HG03108 (cell line): Measurements from ENCODE around the gene PCSK5.

Experiments used
- ATAC-seq: cut with Tn5 transposase; IDR thresholded peaks from one replicate; pipeline ENCODE4 v1.9.1; 2021; ENCODE audit warnings: moderate library complexity; ENCODE audit not compliant: unreplicated experiment

Gene PCSK5

DNA sequence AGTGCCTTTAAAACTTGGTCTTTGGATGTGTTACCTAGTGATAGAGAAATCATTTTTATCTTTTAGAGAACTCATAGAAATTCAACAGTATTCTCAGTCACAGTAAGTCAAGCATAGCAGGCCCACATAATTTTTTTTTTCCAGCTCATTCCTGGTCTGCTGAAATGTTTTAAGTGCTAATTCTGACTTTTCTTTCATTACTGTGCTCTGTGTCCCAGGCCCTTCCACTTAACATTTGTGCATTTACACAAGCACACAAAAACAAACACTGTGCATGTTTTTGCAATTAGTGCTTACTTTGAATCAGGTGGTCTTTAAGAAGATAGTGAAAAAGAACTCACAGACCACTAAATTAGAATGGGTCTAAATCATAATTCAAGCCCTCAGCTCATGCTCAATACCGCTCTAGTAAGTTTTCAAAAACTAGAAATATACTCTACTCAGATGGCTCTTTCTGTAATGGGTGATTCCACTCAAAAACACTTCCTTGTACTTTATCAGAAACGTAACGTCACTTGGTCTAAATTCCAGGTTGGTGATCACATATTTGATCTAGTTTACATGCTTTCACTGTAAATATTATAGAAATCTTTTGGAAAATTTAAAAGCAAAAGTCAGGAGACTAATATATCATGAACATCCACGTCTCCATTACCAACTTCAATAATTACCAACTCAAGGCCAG is 107.8 kb downstream of the PCSK5 start:
- ATAC-seq: no peak

- no peak for ATAC-seq
These were observed 111.0 kb downstream of the PCSK5 start for GRCh38 chr9:76001459-76001858.

GRCh38 chr9:76003041-76003440 is 112.6 kb downstream of the PCSK5 start:
- ATAC-seq: no peak

DNA sequence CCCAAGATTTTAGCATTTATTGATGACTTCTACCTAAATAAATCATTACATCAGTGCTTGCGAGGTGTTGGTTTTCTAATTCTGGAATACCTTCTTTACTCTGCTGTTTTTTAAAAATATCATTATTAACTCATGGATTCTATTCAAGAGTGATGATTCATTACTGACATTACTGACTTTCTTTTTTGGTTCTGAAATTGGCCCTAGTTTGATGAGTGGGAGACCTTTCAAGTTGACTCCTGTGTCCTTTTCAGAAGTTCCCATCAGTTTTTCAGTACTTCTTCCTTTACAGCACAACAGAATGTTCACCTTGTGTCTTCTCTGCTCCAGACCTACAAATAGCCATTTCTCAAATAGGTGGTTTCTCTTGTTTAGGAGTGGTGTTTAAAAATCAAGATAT is 114.1 kb downstream of the PCSK5 start:
- no peak for ATAC-seq

GRCh38 chr9:76007935-76008334 is 117.5 kb downstream of the PCSK5 start:
- no peak for ATAC-seq

GRCh38 chr9:76013809-76014208 is 123.3 kb downstream of the PCSK5 start:
- ATAC-seq: no peak

DNA sequence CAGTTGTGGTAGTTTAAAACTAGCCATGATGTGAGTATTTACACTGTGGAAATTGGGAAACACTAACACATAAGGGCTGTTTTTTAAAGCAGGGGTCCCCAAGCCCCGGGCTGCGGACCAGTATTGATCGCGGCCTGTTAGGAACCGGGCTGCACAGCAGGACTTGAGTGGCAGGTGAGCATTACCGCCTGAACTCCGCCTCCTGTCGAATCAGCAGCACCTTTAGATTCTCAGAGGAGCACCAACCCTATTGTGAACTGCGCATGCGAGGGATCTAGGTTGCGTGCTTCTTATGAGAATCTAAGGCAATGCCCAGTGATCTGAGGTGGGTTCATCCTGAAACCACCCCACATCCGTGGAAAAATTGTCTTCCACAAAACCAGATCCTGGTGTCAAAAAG is 127.8 kb downstream of the PCSK5 start:
- ATAC-seq: no peak

DNA sequence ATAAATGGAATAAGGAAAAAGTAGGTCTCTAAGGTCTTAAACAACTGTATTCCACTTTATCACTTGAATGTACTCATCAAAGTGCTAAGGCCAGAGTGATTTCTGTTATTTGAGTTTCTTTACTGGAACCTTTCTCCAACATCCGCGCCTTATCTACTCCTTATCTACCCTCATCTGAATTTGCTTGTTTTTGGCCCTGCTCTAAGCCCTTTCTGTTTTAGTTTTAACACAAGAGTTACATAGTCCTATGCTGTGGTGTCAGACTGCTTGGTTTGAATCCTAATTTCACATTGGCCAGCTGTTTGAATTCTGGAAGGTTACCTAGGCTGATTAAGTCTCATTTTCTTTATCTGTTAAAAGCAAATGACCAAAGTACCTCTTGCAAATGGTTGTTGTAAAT is 128.3 kb downstream of the PCSK5 start:
- no peak for ATAC-seq

DNA sequence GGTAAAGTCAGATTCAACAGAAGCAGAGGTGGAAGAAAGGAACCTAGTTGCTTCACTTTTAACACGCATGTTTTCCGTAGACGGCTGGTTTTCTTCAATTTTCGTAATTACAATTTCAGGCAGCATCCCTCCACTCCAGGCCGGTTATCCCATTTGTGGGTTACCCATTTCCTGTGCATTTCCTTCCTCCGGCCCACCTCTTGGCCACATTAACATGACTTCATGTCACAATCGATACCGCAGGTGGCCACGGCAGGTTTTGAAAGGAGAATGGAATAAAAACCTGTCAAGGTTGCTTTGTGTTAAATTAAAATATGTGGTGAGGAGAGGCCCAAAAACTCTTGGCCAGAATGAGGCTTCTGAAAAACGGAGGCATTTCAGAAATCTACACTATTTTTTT is 130.2 kb downstream of the PCSK5 start:
- ATAC-seq: no peak

GRCh38 chr9:76022317-76022716 is 131.8 kb downstream of the PCSK5 start:
- no peak for ATAC-seq

GRCh38 chr9:76023715-76024195 is 133.3 kb downstream of the PCSK5 start:
- ATAC-seq: no peak

DNA sequence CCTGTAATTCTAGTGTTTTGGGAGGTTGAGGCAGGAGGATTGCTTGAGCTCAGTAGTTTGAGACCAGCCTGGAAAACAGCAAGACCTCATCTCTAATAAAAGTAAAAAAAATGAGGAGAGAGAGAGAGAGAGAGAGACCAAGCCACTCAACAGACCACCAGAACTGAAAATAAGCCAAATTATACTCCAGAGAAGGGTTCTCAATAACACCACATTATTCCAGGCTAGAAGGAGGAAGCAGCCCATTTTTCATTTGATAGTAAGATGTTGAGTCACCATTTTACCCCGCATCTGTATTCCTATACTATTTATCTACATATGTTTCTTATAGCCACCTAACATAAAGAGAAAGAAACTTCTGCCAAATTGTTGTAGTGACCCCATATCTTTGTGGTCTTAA is 134.8 kb downstream of the PCSK5 start:
- no peak for ATAC-seq

DNA sequence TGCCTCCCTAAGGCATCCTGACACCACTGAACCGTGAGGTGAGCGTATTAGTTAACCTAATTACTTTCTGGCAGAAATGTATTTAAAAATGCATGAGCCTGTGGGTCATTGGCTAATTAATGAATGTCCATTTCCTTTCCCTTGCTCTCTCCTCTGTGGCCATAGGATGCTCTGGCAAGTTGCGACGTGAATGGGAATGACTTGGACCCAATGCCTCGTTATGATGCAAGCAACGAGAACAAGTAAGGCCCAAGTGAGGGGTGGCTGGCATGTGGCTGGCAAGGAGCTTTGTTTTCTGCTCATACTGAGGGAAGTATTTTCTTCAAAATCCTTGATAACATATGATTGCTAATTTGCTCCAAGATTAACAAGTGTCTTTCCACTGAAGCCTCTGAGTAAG is 136.3 kb downstream of the PCSK5 start:
- ATAC-seq: no peak

DNA sequence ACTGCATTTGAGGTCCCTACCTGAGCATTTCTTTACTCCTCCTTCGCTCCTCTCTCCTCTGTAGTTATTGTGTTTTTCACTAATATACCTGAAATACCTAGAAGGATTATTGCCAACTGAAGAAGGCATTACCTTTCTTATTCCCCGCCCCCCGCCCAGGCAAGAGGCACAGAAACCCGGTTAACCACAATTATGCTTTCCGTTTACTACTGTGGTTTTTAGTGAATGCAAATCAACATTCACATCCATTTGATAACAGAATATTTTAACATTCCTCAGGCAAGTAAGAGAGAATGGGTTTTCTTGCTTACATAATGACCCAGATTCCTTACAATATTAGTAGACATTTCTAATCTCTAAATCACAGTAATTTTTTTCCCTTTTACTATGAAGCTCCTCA is 136.9 kb downstream of the PCSK5 start:
- no peak for ATAC-seq

GRCh38 chr9:76027861-76028260 is 137.4 kb downstream of the PCSK5 start:
- no peak for ATAC-seq

- ATAC-seq: no peak
These were observed 141.7 kb downstream of the PCSK5 start for GRCh38 chr9:76032038-76032796.

DNA sequence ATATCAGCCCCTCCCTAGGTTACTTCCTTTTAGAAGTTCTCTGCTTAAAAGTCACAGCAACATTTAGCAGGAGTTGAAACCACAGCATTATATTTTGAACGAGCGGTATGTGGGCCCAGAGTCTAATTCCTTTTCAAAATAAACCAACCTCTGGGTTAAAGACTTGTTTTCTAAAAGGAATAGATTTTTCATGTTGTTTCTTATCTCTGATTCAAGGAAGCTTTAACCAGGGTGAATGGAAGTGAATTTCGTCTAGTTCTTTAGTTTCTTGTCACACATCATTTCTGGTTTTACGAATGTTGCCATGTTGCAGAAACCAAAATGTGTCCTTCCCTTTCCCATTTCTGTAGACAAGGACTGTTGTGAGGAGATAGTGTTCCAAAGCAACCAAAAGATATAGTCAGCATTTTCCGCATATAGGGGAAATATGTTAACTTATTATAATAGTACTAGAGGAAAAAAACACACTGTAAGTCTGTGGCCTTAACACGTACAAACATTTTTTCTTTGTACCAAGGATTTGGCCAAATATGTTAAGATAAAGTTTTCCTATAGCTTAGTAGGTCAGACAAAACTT is 142.4 kb downstream of the PCSK5 start:
- no peak for ATAC-seq

GRCh38 chr9:76034049-76034448 is 143.6 kb downstream of the PCSK5 start:
- no peak for ATAC-seq

- ATAC-seq: no peak
These were observed 146.3 kb downstream of the PCSK5 start for GRCh38 chr9:76036762-76037161.

- no peak for ATAC-seq
These were observed 147.2 kb downstream of the PCSK5 start for GRCh38 chr9:76037587-76038225.

DNA sequence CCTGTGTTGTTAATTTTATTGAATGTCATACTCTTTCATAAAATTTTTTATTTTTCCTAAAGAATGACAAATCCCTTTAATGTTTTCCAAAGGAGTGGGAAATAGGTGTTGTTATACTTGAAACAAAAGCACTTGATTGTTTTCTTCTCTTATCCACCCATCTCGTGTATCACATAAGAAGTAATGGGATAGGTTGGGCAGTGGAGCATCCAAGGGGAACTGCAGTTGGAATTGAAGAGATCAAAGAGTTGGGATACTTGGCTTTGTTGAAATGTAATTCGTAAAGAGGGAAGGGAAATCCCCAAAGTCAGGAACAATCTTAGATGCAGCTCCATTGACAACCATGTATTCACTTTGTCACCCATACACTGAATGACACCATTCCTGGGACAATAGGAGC is 148.0 kb downstream of the PCSK5 start:
- ATAC-seq: no peak
